ENCODE data around the gene KANSL1. TPM values are rescaled to one million over a fixed set of nuclear protein-coding genes. Genes with fewer than 3 reads are reported as not detected.

Gene KANSL1
- total RNA-seq, 2 donors from 2014 or later, result 26.6 to 29.2 TPM

DNA sequence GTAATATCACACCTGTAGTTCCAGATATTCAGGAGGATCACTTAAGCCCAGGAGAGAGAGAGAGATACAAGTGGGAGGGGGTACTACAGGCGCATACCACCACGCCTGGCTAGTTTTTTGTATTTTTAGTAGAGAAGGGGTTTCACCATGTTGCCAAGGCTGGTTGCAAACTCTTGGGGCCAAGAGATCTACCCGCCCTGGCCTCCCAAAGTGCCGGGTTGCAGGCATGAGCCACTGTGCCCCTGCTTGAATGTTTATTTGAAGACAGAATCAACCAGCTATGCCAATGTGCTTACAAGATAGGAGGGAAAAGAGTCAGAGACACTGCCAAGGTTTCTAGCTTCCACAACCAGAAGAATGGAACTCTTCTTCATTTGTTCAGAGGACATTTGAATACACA lies 106.4 kb downstream of the KANSL1 start:
- TF ChIP-seq, protein P1, sequence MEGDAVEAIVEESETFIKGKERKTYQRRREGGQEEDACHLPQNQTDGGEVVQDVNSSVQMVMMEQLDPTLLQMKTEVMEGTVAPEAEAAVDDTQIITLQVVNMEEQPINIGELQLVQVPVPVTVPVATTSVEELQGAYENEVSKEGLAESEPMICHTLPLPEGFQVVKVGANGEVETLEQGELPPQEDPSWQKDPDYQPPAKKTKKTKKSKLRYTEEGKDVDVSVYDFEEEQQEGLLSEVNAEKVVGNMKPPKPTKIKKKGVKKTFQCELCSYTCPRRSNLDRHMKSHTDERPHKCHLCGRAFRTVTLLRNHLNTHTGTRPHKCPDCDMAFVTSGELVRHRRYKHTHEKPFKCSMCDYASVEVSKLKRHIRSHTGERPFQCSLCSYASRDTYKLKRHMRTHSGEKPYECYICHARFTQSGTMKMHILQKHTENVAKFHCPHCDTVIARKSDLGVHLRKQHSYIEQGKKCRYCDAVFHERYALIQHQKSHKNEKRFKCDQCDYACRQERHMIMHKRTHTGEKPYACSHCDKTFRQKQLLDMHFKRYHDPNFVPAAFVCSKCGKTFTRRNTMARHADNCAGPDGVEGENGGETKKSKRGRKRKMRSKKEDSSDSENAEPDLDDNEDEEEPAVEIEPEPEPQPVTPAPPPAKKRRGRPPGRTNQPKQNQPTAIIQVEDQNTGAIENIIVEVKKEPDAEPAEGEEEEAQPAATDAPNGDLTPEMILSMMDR (IDR thresholded peaks at IDR 0.05), result no peak

DNA sequence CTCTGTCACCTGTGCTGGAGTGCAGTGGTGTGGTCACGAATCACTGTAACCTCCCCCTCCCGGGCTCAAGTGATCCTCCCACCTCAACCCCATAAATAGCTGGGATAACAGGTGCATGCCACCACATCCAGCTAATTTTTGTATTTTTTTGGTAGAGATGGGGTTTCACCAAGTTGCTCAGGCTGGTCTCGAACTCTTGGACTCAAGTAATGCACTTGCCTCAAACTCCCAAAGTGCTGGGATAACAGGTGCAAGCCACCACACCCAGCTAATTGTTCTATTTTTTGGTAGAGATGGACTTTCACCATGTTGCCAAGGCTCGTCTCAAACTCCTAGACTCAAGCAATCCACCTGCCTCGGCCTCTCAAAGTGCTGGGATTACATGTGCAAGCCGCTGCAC lies 107.7 kb downstream of the KANSL1 start:
- Histone ChIP-seq H3K27me3 (no peaks in the 10 kb centered on the region), H3K27ac (no peak overlapping the region), H3K4me3 (no peak overlapping the region), H3K9me3 (no peaks in the 10 kb centered on the region), H3K36me3 (no peaks in the 10 kb centered on the region), H3K4me1 (peaks cover 0 to 36% of the 10 kb centered on the region in 2 donors)
- DNase-seq (ENCODE audit: low spot score), result no peak
- TF ChIP-seq, protein P1 (IDR thresholded peaks at IDR 0.05), result no peak

More for the DNA sequence above, 106.4 kb downstream of the KANSL1 start:
- Histone ChIP-seq H3K27ac (no peak overlapping the region), H3K4me1 (peaks cover 0 to 34% of the 10 kb centered on the region in 2 donors), H3K9me3 (no peaks in the 10 kb centered on the region), H3K36me3 (no peaks in the 10 kb centered on the region), H3K4me3 (no peak overlapping the region), H3K27me3 (no peaks in the 10 kb centered on the region)
- no peak for DNase-seq (ENCODE audit: low spot score)

DNA sequence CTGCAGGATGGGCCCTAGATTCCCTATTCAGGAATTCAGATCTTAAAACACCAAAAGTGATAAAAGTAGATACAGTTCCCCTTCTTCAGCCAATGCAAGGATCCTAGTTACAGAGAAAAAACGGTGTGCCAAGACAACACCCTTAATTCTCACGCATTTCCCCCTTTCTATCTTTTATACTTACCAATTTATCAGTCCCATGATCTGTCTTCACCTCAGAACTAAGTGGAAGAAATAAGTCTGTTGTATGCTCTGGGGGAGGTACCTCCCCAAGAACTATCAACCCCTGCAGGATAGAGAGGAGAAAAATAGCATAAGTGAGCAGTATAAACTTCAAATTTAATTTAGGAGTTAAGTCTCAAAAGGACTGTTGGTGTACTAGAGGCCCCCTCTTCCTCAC lies 111.0 kb downstream of the KANSL1 start:
- DNase-seq (ENCODE audit: low spot score), result no peak
- H3K4me1 ChIP-seq, result peaks cover 0 to 27% of the 10 kb centered on the region in 2 donors
- no peaks in the 10 kb centered on the region for H3K27me3 ChIP-seq
- TF ChIP-seq, protein P1 (IDR thresholded peaks at IDR 0.05), result no peak
- H3K4me3 ChIP-seq, result no peak overlapping the region
- H3K27ac ChIP-seq, result no peak overlapping the region
- no peaks in the 10 kb centered on the region for H3K9me3 ChIP-seq
- no peaks in the 10 kb centered on the region for H3K36me3 ChIP-seq

DNA sequence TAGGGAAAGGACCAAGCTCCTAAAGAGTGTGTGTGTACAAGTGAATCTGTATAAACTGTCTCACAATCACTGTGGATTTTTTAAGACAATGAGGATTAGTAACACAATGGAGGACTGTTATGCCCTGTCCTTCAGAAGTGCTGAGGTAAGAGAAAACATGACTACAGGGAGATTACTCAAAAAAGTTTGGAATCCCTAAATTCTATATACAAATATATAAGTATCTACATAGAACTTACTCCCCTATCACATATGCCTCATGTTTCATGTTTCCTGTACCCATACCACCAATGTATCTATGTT lies 112.3 kb downstream of the KANSL1 start:
- H3K4me1 ChIP-seq, result peaks cover 0 to 27% of the 10 kb centered on the region in 2 donors
- no peaks in the 10 kb centered on the region for H3K27me3 ChIP-seq
- DNase-seq (ENCODE audit: low spot score), result no peak
- TF ChIP-seq, protein P1 (IDR thresholded peaks at IDR 0.05), result no peak
- no peak overlapping the region for H3K4me3 ChIP-seq
- H3K36me3 ChIP-seq, result no peaks in the 10 kb centered on the region
- no peaks in the 10 kb centered on the region for H3K9me3 ChIP-seq
- no peak overlapping the region for H3K27ac ChIP-seq

DNA sequence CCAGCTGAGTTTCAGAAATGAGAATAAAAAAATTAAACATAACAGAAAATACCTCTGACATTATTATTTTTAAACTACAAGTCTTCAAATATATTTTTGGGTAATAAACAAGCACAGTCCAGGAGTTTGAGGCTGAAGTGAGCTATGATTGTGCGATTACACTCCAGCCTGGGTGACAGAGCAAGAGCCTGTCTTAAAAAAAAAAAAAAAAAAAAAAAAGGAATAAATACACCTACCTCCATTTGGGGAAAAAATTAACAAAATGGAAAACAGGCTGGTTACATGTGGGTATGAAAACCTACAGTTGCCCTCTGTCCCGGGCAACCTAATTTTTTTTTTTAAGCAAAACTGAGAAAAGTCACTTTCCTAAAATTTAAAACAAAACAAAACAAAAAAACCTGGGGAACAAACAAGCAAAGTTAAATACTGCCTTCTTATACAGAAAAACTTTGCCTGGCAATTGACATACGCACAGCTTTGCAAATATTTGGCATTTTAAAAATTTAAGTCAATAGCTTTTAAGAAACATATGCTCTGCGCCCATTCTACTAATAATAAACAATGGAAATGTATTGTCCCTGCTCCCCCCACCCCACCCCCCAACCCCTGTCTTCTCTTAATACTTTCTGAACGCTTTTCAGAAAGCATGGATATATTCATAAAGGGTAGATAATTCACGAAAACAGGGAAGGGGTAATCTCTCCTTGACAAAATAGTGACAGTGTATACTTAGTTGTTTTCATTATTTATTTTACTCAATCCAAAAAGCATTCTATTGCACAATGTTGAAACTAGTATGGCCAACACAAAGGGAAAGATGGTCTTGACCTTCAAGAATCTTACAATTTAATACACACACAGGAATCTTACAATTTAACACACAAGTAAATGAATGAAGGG lies 112.9 kb downstream of the KANSL1 start:
- no peak overlapping the region for H3K4me3 ChIP-seq
- no peaks in the 10 kb centered on the region for H3K36me3 ChIP-seq
- TF ChIP-seq, protein P1 (IDR thresholded peaks at IDR 0.05), result no peak
- no peak for DNase-seq (ENCODE audit: low spot score)
- H3K9me3 ChIP-seq, result no peaks in the 10 kb centered on the region
- no peaks in the 10 kb centered on the region for H3K27me3 ChIP-seq
- H3K27ac ChIP-seq, result no peak overlapping the region
- peaks cover 0 to 27% of the 10 kb centered on the region in 2 donors for H3K4me1 ChIP-seq

All from right atrium auricular region (tissue), 2 donors.